HL-60 (cell line): Measurements from ENCODE around the gene MDN1.

Experiments
- DNase-seq, 2 experiments: peaks; one replicate each; pipeline ENCODE4 v3.0.0-alpha.2; 2010 to 2020; ENCODE audit warnings: low read depth in 1 of 2, low spot score in 1 of 2
- H3K27ac ChIP-seq: fragments of 250-450 bp; sonication (Bioruptor Pico); replicated peaks from 2 replicates; pipeline ENCODE4 v1.5.1; 2020; ENCODE audit warnings: mild to moderate bottlenecking, moderate library complexity
- H3K27me3 ChIP-seq: fragments of 250-450 bp; sonication (Bioruptor Pico); 2 replicates; pipeline ENCODE4 v1.5.1; 2021; ENCODE audit warnings: mild to moderate bottlenecking, moderate library complexity; ENCODE audit not compliant: insufficient read depth, poor library complexity, severe bottlenecking
- H3K4me3 ChIP-seq: replicated peaks from 2 replicates; pipeline ENCODE4 v1.5.1; 2011; ENCODE audit warnings: mild to moderate bottlenecking, control low read depth, low read length; ENCODE audit not compliant: insufficient read depth
- CTCF ChIP-seq: IDR thresholded peaks from one replicate; pipeline ENCODE4 v1.5.1; 2011; ENCODE audit warnings: low read length, control low read depth, inconsistent platforms; ENCODE audit not compliant: insufficient read depth
- GABPA ChIP-seq: IDR thresholded peaks from 2 replicates; pipeline ENCODE4 v1.6.1; 2012; ENCODE audit warnings: low read depth
- POLR2AphosphoS5 ChIP-seq: IDR thresholded peaks from 2 replicates; pipeline ENCODE4 v1.6.1; 2012; ENCODE audit warnings: low read depth
- REST ChIP-seq: IDR thresholded peaks from 2 replicates; pipeline ENCODE4 v1.6.1; 2012; ENCODE audit warnings: low read depth; ENCODE audit not compliant: insufficient replicate concordance
- SPI1 ChIP-seq: IDR thresholded peaks from 2 replicates; pipeline ENCODE4 v1.6.1; 2012; ENCODE audit warnings: low read depth, mild to moderate bottlenecking, borderline replicate concordance

Gene MDN1

GRCh38 chr6:89749918-89750317 lies 69.7 kb downstream of the MDN1 start:
- Histone ChIP-seq H3K4me3 (no peak overlapping the region), H3K27ac (no peak overlapping the region), H3K27me3 (no peaks in the 10 kb centered on the region)
- DNase-seq: no peak
- TF ChIP-seq GABPA: no peak

GRCh38 chr6:89745716-89746115 lies 73.9 kb downstream of the MDN1 start:
- Histone ChIP-seq H3K27ac (no peak overlapping the region), H3K27me3 (no peaks in the 10 kb centered on the region), H3K4me3 (no peak overlapping the region)
- TF ChIP-seq GABPA (no peak), CTCF (no peak), REST (no peak), POLR2AphosphoS5 (no peak), SPI1 (no peak)
- no peak for DNase-seq

- DNase-seq: no peak
Measured at GRCh38 chr6:89745096-89745495, 74.5 kb downstream of the MDN1 start.

More at GRCh38 chr6:89745096-89745495, 74.5 kb downstream of the MDN1 start:
- Histone ChIP-seq H3K27me3 (no peaks in the 10 kb centered on the region), H3K27ac (no peak overlapping the region), H3K4me3 (no peak overlapping the region)
- no peak for TF ChIP-seq CTCF
- TF ChIP-seq REST: no peak
- no peak for TF ChIP-seq SPI1
- TF ChIP-seq POLR2AphosphoS5: no peak
- TF ChIP-seq GABPA: no peak
